Measurements from ENCODE around the gene CLDN6.
"Not testable (repeated sequence)": the region's sequence is repeated elsewhere in the genome, so short reads cannot be mapped to it uniquely, and the experiment has no call there.

CLDN6 gene, protein sequence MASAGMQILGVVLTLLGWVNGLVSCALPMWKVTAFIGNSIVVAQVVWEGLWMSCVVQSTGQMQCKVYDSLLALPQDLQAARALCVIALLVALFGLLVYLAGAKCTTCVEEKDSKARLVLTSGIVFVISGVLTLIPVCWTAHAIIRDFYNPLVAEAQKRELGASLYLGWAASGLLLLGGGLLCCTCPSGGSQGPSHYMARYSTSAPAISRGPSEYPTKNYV

DNA sequence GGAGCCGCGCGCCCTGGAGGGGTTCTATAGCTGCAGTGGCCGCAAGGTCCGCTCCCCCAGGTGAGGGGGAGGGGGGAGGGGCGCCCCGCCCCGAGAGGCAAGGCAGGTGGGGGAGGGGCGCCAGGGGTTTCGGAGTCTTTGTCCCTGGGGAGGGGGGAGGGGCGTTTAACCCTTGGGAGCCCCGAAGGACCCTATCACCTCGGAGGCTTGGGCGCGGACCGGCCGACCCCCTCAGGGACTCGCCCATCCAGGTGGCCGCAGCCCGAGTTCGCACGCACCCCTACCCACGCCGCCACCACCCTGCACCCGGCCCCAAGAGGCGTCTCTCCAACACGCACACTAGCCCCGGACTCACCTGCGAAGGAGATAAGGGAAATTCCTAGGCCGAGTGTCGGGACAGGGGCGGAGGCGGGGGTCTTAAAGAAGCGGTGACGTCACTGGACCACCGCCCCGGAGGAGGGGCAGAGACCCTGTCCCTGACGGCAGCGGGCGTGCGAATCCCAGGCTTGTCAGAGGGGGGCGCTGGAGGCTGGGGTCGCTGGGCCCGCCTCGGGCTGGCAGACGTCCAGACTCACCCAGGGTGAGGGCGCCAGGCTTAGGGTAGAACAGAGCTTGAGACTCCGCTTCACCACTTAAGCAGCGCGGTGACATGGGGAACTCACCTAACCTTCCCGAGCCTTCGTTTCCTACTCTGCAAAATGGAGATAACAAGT is at the start of gene CLDN6:
CLDN6 (minus strand) TSS at position 390 of the 713 bp plus-strand sequence. CDS start 2,162 bp downstream, outside the sequence.
- DNase-seq, result no peak

DNA sequence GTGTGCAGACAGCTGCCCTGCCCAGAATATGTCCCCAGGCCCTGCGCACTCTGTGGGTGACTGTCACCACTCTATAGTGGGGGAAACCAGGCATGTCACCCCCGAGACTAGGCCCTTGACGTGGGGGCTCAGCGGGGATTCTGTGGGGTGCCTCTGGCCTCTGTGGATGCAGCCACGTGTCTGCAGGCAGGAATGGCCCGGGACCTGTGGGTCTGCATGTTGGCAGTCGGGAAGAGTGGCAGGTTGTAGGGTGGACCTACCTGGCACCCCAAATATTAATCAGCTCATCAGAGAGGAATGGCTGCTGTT is 48.4 kb upstream of the CLDN6 start:
- in situ Hi-C loops (cut with HindIII; ENCODE audit: low pct_ligation_motif_present, low pct_unique_long_range_greater_than_20kb, low sequenced_read_pairs), result no loop called here
- no peak for DNase-seq

More for the DNA sequence above, at the start of gene CLDN6:
- in situ Hi-C loops (cut with HindIII; ENCODE audit: low pct_ligation_motif_present, low pct_unique_long_range_greater_than_20kb, low sequenced_read_pairs), result no loop called here

DNA sequence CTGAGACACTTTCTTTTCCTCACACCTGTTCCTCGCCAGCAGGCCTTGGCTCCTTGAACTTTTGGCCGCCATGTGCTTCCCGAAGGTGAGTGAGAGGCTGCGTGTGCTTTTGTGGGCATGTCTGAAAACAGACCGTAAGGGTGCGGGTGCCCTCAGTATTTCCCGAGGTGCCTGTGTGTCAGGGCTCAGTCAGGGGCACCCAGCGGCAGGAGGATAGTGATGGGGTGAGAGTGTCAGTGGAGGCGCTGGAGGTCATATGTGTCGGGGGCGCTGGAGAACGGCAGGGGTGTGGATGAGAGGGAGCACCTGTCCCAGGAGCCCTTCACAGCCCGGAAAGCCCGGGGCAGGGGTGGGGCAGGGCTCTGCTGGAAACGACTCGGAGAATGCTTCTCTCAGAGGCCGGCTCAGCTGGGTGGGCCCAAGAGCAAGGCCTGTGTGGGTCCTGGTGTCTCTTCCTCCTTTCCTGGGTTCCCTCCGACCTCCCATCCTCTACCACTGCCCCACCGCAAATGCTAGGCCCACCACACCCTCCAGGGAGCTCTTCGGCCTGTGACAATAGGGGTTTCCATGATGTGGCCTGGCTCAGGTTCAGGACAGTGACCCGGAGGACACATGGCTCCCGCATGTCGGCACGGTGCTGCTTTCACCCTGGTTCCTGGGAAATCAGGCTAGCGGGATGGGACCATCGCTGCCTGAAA is 47.9 kb upstream of the CLDN6 start:
- in situ Hi-C loops (cut with HindIII; ENCODE audit: low pct_ligation_motif_present, low pct_unique_long_range_greater_than_20kb, low sequenced_read_pairs), result no loop called here
- no peak for DNase-seq

DNA sequence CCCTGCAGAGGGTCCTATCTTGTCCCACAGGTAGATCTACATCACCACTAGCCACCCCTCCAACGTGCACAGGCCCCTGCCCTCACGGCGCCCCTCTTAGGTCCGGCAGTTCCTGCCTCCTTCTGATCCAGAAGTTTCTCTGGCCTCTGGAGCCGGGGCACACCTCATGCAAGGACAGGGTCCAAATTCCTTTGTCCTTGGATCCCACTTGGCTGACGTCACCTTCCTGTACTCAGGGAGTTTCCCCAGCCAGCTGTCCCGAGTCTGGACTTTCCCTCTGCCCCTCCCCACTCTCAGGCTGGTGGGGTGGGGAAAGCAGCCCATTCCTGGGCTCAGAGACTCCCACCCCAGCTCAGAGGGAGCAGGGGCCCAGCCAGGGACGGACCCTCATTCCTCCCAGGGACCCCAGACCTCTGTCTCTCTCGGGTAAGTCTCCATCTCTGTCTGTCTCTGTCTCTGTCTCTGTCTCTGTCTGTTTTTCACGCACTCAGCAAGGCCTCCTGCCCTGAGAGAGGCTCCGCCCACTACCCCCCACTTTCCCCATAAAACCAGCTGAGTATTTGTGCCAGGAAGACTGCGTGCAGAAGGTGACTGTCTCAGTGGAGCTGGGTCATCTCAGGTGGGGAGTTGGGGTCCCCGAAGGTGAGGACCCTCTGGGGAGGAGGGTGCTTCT is 47.2 kb upstream of the CLDN6 start, which contains the start of gene IL32:
IL32 (plus strand) TSS at position 572 of the 673 bp plus-strand sequence. CDS start 172 bp downstream, outside the sequence.
- in situ Hi-C loops (cut with HindIII; ENCODE audit: low pct_ligation_motif_present, low pct_unique_long_range_greater_than_20kb, low sequenced_read_pairs), result no loop called here
- peak; percentile 80 for DNase-seq

DNA sequence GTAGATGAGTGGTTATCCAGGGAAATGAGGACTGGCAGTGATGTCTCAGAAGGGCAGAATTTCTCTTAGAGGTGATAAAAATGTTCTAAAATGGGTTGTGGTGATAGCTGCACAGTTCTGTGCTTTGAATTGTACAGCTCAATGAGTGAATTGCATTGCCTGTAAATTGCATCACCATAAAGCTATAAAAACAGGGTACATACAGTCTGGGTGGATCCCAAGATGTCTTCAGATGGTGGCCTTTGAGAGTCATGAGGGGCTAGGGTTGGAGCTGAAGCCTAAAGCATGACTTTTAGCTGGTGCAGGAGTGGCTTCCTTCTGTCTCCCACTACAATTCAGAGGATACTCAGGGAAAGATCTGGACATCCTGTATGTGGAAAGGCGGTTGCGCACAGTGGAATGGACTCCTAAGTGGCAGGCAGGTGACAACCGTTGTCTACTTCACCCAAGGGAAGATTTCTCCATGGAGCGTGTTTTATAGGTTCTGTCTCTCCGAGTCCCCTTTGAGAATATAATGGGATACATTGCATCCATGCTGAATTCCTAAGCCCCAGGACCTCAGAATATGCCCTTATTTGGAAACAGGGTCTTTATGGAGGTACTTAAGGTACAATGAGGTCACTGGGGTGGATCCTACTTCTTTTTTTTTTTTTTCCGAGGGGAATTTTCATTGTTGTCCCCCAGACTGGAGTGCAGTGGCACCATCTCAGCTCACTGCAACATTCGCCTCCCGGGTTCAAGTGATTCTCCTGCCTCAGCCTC is 45.8 kb upstream of the CLDN6 start:
- in situ Hi-C loops (cut with HindIII; ENCODE audit: low pct_ligation_motif_present, low pct_unique_long_range_greater_than_20kb, low sequenced_read_pairs), result no loop called here
- DNase-seq, result no peak

DNA sequence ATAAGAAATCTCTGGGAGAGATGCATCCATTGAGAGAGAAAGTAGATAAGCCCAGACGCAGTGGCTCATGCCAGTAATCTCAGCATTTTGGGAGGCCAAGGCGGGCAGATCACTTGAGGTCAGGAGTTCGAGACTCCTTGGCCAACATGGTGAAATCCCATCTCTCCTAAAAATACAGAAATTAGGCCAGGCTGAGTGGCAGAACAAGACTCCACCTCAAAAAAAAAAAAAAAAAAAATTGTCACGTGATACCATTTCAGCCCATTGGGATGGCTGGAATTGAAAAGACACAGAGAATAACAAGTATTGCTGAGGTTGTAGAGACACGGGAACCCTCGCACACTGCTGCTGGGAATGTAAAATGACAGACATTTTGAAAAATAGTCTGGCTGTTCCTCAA is 44.6 kb upstream of the CLDN6 start:
- in situ Hi-C loops (cut with HindIII; ENCODE audit: low pct_ligation_motif_present, low pct_unique_long_range_greater_than_20kb, low sequenced_read_pairs), result no loop called here
- no peak for DNase-seq

DNA sequence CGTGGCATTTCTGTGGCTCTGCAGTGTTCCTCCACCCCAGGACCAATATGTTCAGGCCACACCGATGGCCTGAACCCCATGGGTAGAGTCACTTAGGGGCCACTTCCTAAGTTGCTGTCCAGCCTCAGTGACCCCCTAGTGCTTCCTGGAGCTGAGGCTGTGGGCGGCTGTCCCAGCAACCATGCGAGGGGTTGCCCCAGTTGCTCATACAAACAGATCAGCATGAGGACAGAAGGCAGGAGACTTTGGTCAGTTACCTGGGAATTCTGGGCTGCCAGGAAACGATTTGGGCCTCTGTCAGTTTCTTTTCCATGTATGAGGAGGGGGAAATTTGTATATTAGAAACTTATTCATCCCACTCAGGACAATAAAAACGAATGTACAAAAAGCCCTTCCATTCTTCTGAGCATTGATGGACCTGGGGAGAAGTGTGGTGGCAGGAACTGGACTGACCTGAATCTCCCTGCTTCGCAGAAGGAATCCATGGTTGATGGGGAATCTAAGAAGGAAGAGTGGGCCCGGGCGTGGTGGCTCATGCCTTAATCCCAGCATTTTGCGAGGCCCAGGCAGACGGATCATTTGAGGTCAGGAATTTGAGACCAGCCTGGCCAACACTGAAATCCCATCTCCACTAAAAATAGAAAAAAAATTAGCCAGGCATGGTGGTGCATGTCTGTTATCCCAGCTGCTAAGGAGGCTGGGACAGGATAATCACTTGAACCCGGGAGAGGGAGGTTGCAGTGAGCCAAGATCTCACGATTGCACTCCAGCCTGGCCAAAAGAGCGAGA is 42.5 kb upstream of the CLDN6 start:
- in situ Hi-C loops (cut with HindIII; ENCODE audit: low pct_ligation_motif_present, low pct_unique_long_range_greater_than_20kb, low sequenced_read_pairs), result no loop called here
- DNase-seq, result no peak

DNA sequence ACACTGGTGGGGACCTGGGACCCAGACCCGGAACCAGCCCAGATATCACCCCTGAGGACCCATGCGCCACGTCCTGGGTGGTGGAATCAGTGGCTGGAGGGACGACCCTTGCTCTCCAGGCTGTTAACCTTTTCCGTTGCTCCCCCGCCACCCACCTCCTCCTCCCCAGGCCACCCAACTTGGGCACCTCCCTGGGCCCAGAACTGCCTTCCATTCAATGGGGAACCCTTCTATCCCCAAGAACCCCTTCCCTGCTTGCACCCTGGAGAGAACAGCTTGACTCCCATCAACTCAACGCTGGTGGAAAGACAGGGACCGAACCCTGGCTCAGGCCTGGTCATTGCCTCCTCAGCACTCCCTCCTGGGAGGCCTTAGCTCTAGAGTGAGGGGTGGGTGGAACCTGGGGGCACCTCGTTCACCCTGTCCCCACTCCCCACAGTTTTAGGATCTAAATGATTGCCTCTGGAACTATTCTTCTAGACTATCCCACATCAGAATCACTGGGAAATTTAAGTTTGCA is 41.8 kb upstream of the CLDN6 start:
- in situ Hi-C loops (cut with HindIII; ENCODE audit: low pct_ligation_motif_present, low pct_unique_long_range_greater_than_20kb, low sequenced_read_pairs), result no loop called here
- DNase-seq, result no peak

DNA sequence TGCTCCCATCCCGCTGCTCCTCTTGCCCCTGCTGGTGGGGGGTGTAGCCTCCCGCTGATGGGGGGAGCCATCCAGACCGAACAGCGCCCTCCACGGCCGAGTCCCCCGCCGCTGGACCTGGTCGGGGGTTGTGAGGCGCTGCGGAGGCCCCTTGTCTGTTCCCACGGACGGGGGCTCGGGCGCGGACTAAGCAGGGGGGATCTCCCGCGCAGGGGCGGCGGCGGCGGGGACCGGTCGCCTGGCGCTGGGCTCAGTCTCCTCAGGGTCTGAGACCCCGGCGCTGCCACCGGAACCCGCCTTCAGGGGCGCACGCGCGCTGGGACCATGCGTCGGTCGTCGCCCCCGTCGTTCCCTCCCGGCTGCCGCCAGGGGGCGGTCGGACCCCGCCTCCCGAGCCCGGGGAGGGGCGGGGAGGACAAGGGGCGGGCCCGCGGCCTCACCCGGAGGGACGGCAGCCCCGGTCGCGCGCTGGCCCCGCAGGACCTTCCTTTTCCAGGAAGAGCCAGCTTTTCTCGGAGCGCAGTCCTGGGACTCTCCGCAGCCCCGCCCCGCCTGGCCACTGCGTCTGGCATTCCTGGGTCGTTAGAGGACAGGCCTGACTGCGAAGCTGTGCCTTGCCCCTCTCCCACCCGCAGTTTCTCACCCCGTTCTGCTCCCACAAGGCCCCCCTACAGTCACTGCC is 41.2 kb upstream of the CLDN6 start:
- peak; percentile 91 for DNase-seq
- in situ Hi-C loops (cut with HindIII; ENCODE audit: low pct_ligation_motif_present, low pct_unique_long_range_greater_than_20kb, low sequenced_read_pairs), result no loop called here

DNA sequence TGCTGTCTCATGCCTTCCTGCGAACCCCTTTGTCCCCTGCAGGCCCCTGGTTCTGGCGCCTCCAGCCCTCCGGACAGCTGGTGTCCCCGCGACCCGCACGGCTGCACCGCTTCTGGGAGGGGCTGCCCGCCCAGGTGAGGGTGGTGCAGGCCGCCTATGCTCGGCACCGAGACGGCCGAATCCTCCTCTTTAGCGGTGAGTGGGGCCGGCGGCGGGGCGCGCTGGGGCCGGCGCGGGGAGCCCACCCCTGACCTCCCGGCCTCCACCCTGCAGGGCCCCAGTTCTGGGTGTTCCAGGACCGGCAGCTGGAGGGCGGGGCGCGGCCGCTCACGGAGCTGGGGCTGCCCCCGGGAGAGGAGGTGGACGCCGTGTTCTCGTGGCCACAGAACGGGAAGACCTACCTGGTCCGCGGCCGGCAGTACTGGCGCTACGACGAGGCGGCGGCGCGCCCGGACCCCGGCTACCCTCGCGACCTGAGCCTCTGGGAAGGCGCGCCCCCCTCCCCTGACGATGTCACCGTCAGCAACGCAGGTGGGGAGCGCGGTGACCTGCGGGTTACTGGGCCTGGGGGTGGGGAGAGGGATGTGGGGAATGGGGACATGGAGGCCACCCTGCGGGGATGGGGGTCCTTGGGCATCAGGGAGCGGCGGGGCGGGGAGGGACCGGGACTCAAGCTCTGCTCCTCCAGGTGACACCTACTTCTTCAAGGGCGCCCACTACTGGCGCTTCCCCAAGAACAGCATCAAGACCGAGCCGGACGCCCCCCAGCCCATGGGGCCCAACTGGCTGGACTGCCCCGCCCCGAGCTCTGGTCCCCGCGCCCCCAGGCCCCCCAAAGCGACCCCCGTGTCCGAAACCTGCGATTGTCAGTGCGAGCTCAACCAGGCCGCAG is 40.4 kb upstream of the CLDN6 start:
- in situ Hi-C loops (cut with HindIII; ENCODE audit: low pct_ligation_motif_present, low pct_unique_long_range_greater_than_20kb, low sequenced_read_pairs), result no loop called here
- DNase-seq, result peak; percentile 71

DNA sequence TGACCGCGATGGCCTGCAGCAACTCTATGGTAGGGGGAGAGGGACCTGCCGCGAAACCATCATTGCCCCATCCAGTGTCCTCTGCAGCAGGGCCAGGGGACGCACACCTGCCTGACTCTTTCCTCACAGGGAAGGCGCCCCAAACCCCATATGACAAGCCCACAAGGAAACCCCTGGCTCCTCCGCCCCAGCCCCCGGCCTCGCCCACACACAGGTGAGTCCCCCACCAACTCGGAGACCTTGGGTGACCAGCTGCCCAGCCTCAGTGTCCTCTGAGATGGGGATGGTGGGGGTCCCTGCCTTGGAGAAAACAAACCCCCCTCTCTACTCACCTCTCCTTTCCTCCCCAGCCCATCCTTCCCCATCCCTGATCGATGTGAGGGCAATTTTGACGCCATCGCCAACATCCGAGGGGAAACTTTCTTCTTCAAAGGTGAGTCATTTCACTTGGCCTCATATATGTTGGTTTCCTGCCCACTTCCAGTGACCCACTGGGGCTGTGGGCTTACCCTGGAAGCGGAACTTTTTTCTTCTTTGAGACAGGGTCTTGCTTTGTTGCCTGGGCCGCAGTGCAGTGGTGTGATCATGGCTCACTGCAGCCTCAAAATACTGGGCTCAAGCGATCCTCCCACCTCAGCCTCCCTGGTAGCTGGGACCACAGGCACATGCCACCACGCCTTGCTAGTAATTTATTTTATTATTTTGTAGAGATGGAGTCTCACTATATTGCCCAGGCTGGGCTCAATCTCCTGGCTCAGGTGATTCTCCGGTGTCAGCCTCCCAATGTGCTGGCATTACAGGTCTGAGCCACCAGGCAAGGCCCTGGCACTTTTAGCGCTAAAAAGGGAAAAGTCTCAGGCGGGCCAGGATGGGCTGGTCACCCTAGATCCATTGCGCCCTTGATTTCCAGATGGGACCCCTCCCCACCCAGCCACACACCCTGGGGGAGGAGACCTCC is 39.5 kb upstream of the CLDN6 start:
- in situ Hi-C loops (cut with HindIII; ENCODE audit: low pct_ligation_motif_present, low pct_unique_long_range_greater_than_20kb, low sequenced_read_pairs), result no loop called here

DNA sequence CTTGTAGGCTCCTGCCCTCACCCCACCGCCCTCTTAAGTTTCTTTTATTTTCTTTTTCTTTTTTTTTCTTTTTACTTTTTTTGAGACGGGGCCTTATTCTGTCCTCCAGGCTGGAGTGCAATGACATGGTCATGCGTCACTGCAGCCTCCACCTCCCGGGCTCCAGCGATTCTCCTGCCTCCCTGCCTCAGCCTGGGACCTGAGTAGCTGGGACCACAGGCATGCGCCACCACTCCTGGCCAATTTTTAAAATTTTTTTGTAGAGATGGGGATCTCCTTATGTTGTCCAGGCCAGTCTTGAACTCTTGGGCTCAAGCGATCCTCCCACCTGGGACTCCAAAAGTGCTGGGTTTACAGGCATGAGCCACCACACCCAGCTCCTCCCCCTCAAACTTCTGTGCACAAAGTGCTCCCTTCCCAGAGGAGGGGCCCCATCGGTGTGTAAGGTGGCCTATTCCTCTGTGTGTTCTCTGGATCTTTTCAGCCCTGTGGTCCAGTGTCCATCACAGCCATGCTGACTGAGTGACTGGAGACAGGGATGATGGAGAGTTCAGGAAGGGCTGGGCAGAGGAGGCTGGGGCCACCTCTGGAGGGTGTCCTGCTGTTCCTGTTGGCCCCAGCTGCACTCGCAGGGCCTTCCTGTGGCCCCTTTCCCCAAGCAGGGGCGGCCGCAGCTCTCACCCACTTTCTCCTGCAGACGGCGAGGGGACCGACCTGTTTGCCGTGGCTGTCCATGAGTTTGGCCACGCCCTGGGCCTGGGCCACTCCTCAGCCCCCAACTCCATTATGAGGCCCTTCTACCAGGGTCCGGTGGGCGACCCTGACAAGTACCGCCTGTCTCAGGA is 38.6 kb upstream of the CLDN6 start:
- in situ Hi-C loops (cut with HindIII; ENCODE audit: low pct_ligation_motif_present, low pct_unique_long_range_greater_than_20kb, low sequenced_read_pairs), result no loop called here

More for the DNA sequence above, 39.5 kb upstream of the CLDN6 start:
- no peak for DNase-seq

DNA sequence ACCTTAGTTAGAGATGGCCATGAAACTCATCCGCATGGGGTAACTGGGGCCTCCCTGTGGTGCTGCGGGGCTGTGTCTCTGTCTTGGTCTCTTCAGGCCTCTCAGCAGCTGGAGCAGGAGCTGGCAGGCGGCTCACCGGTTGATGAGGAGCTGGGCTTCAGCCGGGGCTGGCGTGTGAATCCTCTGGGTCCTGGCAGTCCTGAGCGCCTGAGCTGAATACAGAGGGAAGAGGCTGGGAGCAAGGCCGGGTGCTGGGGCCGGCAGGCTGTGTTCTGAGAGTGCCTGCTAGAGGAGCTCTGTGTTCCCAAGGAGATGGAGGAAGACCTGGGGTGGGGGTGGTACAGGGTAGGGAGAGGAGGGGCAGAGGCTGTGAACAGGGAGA is 37.7 kb upstream of the CLDN6 start:
- in situ Hi-C loops (cut with HindIII; ENCODE audit: low pct_ligation_motif_present, low pct_unique_long_range_greater_than_20kb, low sequenced_read_pairs); DNase-seq: not testable (repeated sequence)

More for the DNA sequence above, 38.6 kb upstream of the CLDN6 start:
- DNase-seq, result no peak

DNA sequence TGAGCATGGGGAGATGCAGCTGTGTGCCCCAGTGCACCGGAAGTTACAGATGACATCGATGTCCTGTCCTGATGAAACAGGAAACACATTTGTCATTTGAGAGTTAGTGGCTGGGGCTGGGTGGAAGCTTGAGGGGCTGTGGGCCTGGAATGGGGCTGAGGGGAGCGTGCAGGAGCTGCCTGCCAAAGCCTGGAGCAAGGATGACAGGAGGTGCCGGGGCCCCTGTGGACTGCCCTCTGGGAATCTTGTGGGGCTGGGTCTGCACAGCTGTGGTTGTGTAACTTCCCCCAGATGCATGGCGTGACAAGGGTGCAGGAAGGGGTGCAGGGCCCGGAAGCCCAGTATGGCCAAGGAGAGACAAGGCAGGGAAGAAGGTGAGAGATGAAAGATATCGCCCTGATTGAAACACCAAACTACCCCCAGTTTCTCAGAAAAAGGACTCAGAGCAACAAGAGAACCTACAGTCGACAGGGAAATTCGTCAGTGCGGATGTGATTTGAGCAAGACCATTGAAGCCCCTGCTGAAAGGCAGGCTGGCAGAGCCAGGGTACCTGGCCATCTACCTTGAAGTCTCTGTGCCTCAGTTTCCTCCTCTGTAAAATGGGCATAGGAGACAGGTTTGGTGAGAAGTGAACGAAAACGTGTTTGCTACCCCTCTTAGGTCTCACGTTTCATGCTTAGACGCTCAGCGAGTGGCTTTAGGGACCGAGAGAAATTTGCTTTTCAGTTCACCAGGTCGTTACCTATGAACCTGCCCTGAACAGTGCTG is 37.2 kb upstream of the CLDN6 start:
- in situ Hi-C loops (cut with HindIII; ENCODE audit: low pct_ligation_motif_present, low pct_unique_long_range_greater_than_20kb, low sequenced_read_pairs), result no loop called here
- no peak for DNase-seq

Data from ACHN (cell line).